Muscle of leg (tissue), 11 donors: ENCODE data around the gene MYO1E. TPM values are rescaled to one million over a fixed set of nuclear protein-coding genes. Genes with fewer than 3 reads are reported as not detected.
"Not testable (repeated sequence)": the region's sequence is repeated elsewhere in the genome, so short reads cannot be mapped to it uniquely, and the experiment has no call there.

Experiments used
- DNase-seq: peaks from one replicate; pipeline ENCODE4 v3.0.0; 2013
- H3K27ac ChIP-seq: one replicate; pipeline ENCODE4 v1.5.1; 2013; ENCODE audit warnings: mild to moderate bottlenecking, low read length, control low read depth
- H3K27me3 ChIP-seq: one replicate; pipeline ENCODE4 v1.6.1; 2013; ENCODE audit warnings: low read length; ENCODE audit not compliant: control insufficient read depth, insufficient read depth
- H3K36me3 ChIP-seq: one replicate; pipeline ENCODE4 v1.6.1; 2013; ENCODE audit warnings: low read length; ENCODE audit not compliant: control insufficient read depth, insufficient read depth
- H3K4me1 ChIP-seq: one replicate; pipeline ENCODE4 v1.6.1; 2013; ENCODE audit warnings: low read length; ENCODE audit not compliant: control insufficient read depth, insufficient read depth
- H3K4me3 ChIP-seq: one replicate; pipeline ENCODE4 v1.5.1; 2013; ENCODE audit warnings: low read length, control low read depth
- H3K9me3 ChIP-seq: replicated peaks from 2 replicates; pipeline ENCODE4 v1.6.1; 2013; ENCODE audit warnings: low read depth, low read length; ENCODE audit not compliant: control insufficient read depth
- WGBS: methylation state at CpG from one replicate; pipeline ENCODE4 v1.1.5; 2013; ENCODE audit warnings: missing lambda C conversion rate; ENCODE audit not compliant: insufficient coverage; 5-methylcytosine and 5-hydroxymethylcytosine counted together
- polyA plus RNA-seq, 8 donors: library from polyadenylated mRNA; unstranded; fragments of 120-200 nt; gene quantifications; one replicate each; pipeline versions ENCODE4 v1.2.1 to v1.2.3, GENCODE V29; 2013; ENCODE audit warnings: inconsistent platforms in 1 of 8, low replicate concordance in 1 of 8; ENCODE audit not compliant: insufficient read length in 8 of 8, insufficient read depth in 1 of 8
- total RNA-seq: library from RNA; stranded (reverse); fragments of 120-200 nt; gene quantifications from one replicate; pipeline ENCODE4 v1.2.4, GENCODE V29; 2013

The MYO1E gene
- total and polyA plus RNA-seq, 9 donors: 30.2 to 44.0 (median 36.1) TPM

GRCh38 chr15:59131456-59131855 is 241.2 kb downstream of the MYO1E start:
- Histone ChIP-seq H3K9me3 (no peaks in the 10 kb centered on the region), H3K4me3 (no peak overlapping the region), H3K4me1 (no peaks in the 10 kb centered on the region), H3K27me3 (no peaks in the 10 kb centered on the region), H3K36me3 (peaks cover 51% of the 10 kb centered on the region), H3K27ac (no peak overlapping the region)
- 96% methylated on average over 11 of the region's 16 CpGs for WGBS
- no peak for DNase-seq

- not testable (repeated sequence) for H3K27me3 ChIP-seq, H3K4me3 ChIP-seq, H3K4me1 ChIP-seq, DNase-seq, H3K27ac ChIP-seq, H3K9me3 ChIP-seq
- no CpG with 5 or more reads among the region's 1 CpG for WGBS
- peaks cover 20% of the 10 kb centered on the region for H3K36me3 ChIP-seq
Measured at GRCh38 chr15:59127255-59127654, 245.4 kb downstream of the MYO1E start.

- H3K4me1 ChIP-seq, H3K36me3 ChIP-seq, DNase-seq, H3K9me3 ChIP-seq, H3K27me3 ChIP-seq, H3K4me3 ChIP-seq, H3K27ac ChIP-seq: not testable (repeated sequence)
- no CpG with 5 or more reads among the region's 4 CpGs for WGBS
Measured at GRCh38 chr15:59125683-59126082, 247.0 kb downstream of the MYO1E start.

GRCh38 chr15:59124261-59124660 is 248.4 kb downstream of the MYO1E start:
- Histone ChIP-seq H3K36me3 (peaks cover 8% of the 10 kb centered on the region), H3K27me3 (no peaks in the 10 kb centered on the region), H3K9me3 (no peaks in the 10 kb centered on the region), H3K27ac (no peak overlapping the region), H3K4me1 (no peaks in the 10 kb centered on the region), H3K4me3 (no peak overlapping the region)
- 50% methylated on average over 1 of the region's 2 CpGs for WGBS
- DNase-seq: no peak

DNA sequence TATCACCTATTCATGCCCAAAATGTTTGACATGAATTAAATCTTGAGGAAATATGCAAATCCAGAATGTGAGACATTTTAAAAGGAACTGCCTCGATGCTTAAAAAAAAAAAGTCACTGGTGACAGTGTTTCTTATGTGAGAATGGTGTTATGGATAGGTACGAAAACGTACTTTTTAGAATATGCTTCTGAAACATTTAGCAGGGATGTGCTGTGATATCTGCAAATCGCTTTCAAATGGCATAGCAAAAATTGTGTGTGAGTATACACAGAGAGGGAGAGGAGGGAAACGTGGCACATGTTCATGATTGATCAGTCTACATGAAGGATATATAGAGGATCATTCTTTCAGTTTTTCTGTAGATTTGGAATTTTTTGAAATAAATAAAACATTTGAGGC is 251.7 kb downstream of the MYO1E start:
- Histone ChIP-seq H3K4me1 (no peaks in the 10 kb centered on the region), H3K27ac (no peak overlapping the region), H3K36me3 (peaks cover 34% of the 10 kb centered on the region), H3K9me3 (no peaks in the 10 kb centered on the region), H3K27me3 (no peaks in the 10 kb centered on the region), H3K4me3 (no peak overlapping the region)
- 89% methylated on average over 4 of the region's 5 CpGs for WGBS
- DNase-seq: no peak

GRCh38 chr15:59119625-59120024 is 253.0 kb downstream of the MYO1E start:
- Histone ChIP-seq H3K36me3 (peaks cover 47% of the 10 kb centered on the region), H3K27ac (no peak overlapping the region), H3K4me1 (no peaks in the 10 kb centered on the region), H3K27me3 (no peaks in the 10 kb centered on the region), H3K4me3 (no peak overlapping the region), H3K9me3 (no peaks in the 10 kb centered on the region)
- no CpG with 5 or more reads among the region's 5 CpGs for WGBS
- no peak for DNase-seq

DNA sequence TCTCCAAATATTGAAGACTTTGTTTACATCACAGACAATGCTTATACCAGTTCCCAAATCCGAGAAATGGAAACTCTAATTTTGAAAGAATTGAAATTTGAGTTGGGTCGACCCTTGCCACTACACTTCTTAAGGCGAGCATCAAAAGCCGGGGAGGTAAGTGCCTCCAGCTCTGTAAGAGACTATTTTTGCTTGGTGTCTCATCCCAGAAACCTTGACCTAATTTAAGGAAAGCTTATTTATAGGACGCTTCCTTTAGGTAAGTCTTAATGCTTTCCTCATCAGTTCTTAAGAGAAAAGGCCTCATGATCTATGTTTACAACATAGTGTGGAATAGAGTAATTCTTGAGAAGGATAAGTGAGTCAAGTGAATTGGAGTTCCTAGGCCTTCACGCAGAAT is 255.9 kb downstream of the MYO1E start:
- Histone ChIP-seq H3K4me1 (no peaks in the 10 kb centered on the region), H3K36me3 (peaks cover 46% of the 10 kb centered on the region)
- WGBS: no CpG with 5 or more reads among the region's 6 CpGs

GRCh38 chr15:59116141-59116540 is 256.5 kb downstream of the MYO1E start:
- WGBS: no CpG with 5 or more reads among the region's 1 CpG
- DNase-seq: no peak
- Histone ChIP-seq H3K4me3 (no peak overlapping the region), H3K27me3 (no peaks in the 10 kb centered on the region), H3K27ac (no peak overlapping the region), H3K9me3 (no peaks in the 10 kb centered on the region), H3K4me1 (no peaks in the 10 kb centered on the region), H3K36me3 (peaks cover 46% of the 10 kb centered on the region)

More for the DNA sequence above, 255.9 kb downstream of the MYO1E start:
- Histone ChIP-seq H3K27ac (no peak overlapping the region), H3K27me3 (no peaks in the 10 kb centered on the region), H3K9me3 (no peaks in the 10 kb centered on the region), H3K4me3 (no peak overlapping the region)
- DNase-seq: no peak

GRCh38 chr15:59115047-59115446 is 257.6 kb downstream of the MYO1E start:
- no peaks in the 10 kb centered on the region for H3K4me1 ChIP-seq
- no peak for DNase-seq
- no peaks in the 10 kb centered on the region for H3K9me3 ChIP-seq
- WGBS: no CpG with 5 or more reads among the region's 2 CpGs
- no peaks in the 10 kb centered on the region for H3K27me3 ChIP-seq
- H3K36me3 ChIP-seq: peaks cover 55% of the 10 kb centered on the region
- H3K27ac ChIP-seq: no peak overlapping the region
- no peak overlapping the region for H3K4me3 ChIP-seq

- Histone ChIP-seq H3K27me3 (no peaks in the 10 kb centered on the region), H3K9me3 (no peaks in the 10 kb centered on the region), H3K27ac (no peak overlapping the region), H3K4me3 (no peak overlapping the region), H3K4me1 (no peaks in the 10 kb centered on the region), H3K36me3 (peaks cover 42% of the 10 kb centered on the region)
- no peak for DNase-seq
- 92% methylated on average over 3 of the region's 4 CpGs for WGBS
Measured at GRCh38 chr15:59111251-59111650, 261.4 kb downstream of the MYO1E start.

DNA sequence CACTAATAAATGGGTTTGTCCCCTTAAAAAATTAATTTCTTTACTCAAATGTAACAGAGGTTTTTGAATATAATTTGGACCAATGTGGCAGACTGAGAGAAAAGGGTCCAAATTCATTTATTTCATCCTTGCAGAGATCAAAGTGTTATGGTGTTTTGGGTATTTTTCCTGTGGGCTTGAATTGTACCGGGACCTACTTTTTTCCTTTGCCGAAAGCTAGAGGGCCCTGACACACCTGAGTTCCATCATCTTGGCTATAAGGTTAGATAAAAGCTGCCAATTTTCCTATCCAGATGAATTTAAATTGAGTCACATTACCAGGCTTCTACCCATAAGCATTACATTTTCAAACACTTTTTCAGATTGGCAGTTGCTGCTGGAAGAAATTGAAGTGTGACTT is 266.8 kb downstream of the MYO1E start:
- DNase-seq: peak; percentile 58
- Histone ChIP-seq H3K4me3 (peak overlapping the region; percentile 88), H3K27ac (no peak overlapping the region), H3K4me1 (peaks cover 5% of the 10 kb centered on the region), H3K27me3 (no peaks in the 10 kb centered on the region), H3K36me3 (peaks cover 19% of the 10 kb centered on the region), H3K9me3 (no peaks in the 10 kb centered on the region)
- WGBS: no CpG with 5 or more reads among the region's 2 CpGs
